HEK293T (cell line): Measurements from ENCODE around the gene SLC6A13.

Source experiments
- BHLHE40 ChIP-seq: fragments of 450-650 bp; IDR thresholded peaks from 2 replicates; pipeline ENCODE4 v1.6.1; 2016; ENCODE audit warnings: mild to moderate bottlenecking, moderate library complexity, borderline replicate concordance
- CTBP1 ChIP-seq: fragments of 450-650 bp; IDR thresholded peaks from 2 replicates; pipeline ENCODE4 v1.6.1; 2016; ENCODE audit warnings: borderline replicate concordance
- SP1 ChIP-seq: fragments of 450-650 bp; IDR thresholded peaks from 2 replicates; pipeline ENCODE4 v1.6.1; 2017

- no peak for TF ChIP-seq SP1
- TF ChIP-seq BHLHE40: no peak
- no peak for TF ChIP-seq CTBP1
Observed at GRCh38 chr12:292186-292585, 29.6 kb upstream of the SLC6A13 start.
